ENCODE results near the gene ATOH7. TPM values are rescaled to one million over a fixed set of nuclear protein-coding genes. Genes with fewer than 3 reads are reported as not detected.

The ATOH7 gene
- total RNA-seq, 1 donor from 2014 or later = not detected

Other genes with a start within 250 kb of the ATOH7 start
- 102 TPM for gene HERC4, start 156.8 kb downstream of the ATOH7 start, total RNA-seq (ENCODE audit: insufficient read depth, low replicate concordance)
- 1.4 TPM for gene MYPN, start 122.6 kb downstream of the ATOH7 start, total RNA-seq (ENCODE audit: insufficient read depth, low replicate concordance)
- gene HNRNPH3, start 100.0 kb upstream of the ATOH7 start, total RNA-seq (ENCODE audit: insufficient read depth, low replicate concordance) = 19.0 TPM
- gene PBLD, start 100.8 kb upstream of the ATOH7 start, total RNA-seq (ENCODE audit: insufficient read depth, low replicate concordance) = 8.9 TPM
- gene RUFY2, start 175.2 kb upstream of the ATOH7 start, total RNA-seq (ENCODE audit: insufficient read depth, low replicate concordance) = 56.6 TPM
- 9.4 TPM for gene DNA2, start 239.9 kb upstream of the ATOH7 start, total RNA-seq (ENCODE audit: insufficient read depth, low replicate concordance)